Left colon (tissue), 2 donors: ENCODE measurements around the gene TTYH1. TPM values are rescaled to one million over a fixed set of nuclear protein-coding genes. Genes with fewer than 3 reads are reported as not detected.
A peak's percentile ranks its signal among the peaks of the same experiment; 100 is the strongest.

Experiments
- ATAC-seq: fragments of 200-7000 bp; cut with Tn5 transposase; one replicate; pipeline ENCODE4 v1.9.1; 2020; ENCODE audit warnings: mild to moderate bottlenecking, moderate library complexity
- DNase-seq, 2 donors: peaks; one replicate each; pipeline ENCODE4 v3.0.0-alpha.2; 2020
- intact Hi-C, 2 donors: fragments of 100-400 bp; cut with DNase I in 1 of 2; cut with micrococcal nuclease in 1 of 2; formaldehyde crosslinking; loops; one replicate each; pipeline versions ENCODE4 v1.11.2 to v1.14.0; 2022; cut with DNase I, micrococcal nuclease
- total RNA-seq, 2 donors: library from RNA; stranded (reverse); fragmentation: NEBNext Ultra II Directional; extraction: Animal tissue kit (Norgen Biotek cat#: 25700); gene quantifications; one replicate each; pipeline ENCODE4 v1.2.1, GENCODE V29; 2021
- donor health status: DM: no; HTN: no; CAD: no.
- donor health status: DM: yes; HTN: yes; CAD: no.

The TTYH1 gene
- total RNA-seq, 2 donors from 2014 or later = 1.1 TPM; not detected in 1

DNA sequence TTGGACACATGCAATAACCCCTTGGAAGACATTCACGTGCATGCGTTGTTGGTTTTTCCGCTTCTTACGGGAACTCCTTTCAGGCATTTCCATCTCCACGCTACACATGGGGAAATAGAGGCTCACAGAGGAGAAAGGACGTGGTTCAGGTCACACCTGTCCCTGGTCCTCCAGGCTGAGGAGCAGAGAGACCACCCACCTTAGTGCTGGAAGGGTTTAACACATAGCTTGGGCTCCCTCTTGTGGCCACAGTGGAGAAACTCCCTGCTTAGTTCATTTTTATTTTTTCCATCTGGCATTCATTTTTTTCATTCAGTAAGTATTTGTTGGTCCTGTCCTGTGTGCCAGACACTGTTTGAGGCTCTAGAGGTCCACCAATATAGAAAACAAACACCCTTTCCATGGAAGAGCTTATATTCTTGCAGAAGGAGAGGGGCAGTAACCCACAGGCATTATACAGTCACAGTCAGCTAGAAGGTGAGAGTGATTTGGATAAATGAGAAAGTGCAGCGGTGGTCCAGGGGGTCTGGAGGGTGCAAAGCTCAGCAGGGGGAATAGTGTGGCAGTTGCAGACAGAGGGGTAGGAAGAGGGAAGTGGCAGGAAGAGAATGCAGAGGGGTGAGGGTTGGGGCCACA is 24.2 kb upstream of the TTYH1 start:
- ATAC-seq (peak; percentile 29), DNase-seq (peak; percentile 39 to 44)
- intact Hi-C loops = no loop called here

DNA sequence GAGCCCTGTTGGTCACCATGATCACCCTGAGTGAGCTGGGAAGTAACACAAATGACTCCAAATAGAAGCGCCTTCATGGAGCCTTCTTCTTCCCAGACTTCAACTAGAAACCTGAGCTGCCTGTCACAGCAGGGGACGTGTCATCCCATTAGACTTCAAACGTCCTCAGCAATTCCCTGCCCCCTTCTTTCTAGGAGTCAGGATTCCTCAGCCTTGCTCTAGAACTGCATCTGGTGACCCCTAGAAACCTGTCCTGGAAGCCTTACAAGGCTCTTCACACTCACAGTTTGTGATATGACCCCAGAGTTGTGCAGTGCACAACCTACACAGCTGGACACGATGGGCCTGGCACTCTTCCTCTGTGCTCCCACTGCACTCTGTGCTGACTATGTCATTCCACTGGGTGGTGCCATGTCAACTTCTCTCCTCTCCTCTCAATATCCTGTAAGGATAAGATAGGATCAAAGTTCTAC is 23.6 kb upstream of the TTYH1 start:
- intact Hi-C loops = no loop called here
- DNase-seq = no peak
- peak; percentile 55 for ATAC-seq

DNA sequence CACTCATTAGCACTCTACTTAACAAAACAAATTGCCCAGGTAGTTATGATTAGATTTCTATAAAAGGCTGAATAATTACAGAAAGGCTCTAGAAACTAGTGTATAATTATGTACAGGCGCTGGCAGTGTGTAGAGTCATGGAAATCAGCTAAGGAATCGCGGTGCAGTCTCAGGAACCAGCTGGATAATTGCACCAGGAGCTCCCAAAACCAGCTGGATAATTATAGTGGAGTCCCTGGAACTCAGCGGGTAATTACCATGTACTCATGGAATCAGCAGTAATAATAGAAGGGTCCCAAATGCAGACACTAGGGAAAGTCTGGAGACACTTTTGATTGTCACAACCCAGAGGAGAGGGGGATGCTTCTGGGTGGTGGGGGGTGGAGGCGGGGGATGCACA is 23.2 kb upstream of the TTYH1 start:
- ATAC-seq = no peak
- intact Hi-C loops = no loop called here
- DNase-seq = no peak

DNA sequence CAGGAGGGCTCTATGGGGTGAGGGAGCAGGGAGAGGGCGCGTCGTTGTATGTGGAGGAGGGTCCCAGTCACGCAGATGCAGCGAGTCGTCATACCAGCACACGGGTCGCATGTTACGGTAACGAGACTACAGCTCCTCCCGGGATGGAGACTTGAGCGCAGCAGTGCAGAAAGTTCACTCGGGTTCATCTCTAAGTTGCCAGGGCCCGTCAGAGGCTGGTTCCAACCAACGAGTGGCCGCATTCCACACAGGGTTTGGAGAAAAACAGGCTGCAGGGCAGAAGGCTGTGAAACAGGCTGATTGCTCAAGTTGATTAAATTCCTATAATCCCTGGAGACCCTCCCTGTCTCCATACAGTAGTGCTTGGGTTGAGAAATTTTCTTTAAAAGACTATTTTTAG is 21.9 kb upstream of the TTYH1 start:
- ATAC-seq = no peak
- no peak for DNase-seq
- intact Hi-C loops = no loop called here

GRCh38 chr19:54395685-54396084 is 19.6 kb upstream of the TTYH1 start:
- DNase-seq (no peak), ATAC-seq (no peak)
- intact Hi-C loops = no loop called here

- intact Hi-C loops = no loop called here
- peak; percentile 65 for ATAC-seq
- no peak for DNase-seq
These were observed 16.1 kb upstream of the TTYH1 start for GRCh38 chr19:54399189-54399588.

DNA sequence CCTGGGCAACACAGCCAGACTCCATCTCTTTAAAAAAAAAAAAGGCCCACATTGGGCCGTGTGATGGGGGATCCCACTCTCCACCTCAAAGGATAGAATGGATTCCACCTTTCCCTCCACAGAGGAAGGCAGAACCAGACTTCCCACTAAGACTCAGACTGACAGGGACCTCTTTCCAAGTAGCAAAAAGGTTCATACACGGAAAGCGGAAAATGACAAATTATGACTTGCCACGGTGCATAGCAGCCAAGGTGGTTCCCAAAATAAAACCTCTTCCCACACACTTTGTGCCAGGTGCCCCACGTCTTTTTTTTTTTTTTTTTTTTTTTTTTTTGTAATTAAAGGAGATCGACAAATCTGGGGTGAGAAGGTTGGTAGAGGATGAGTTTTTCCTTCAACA is 14.4 kb upstream of the TTYH1 start:
- intact Hi-C loops = no loop called here
- DNase-seq (no peak), ATAC-seq (no peak)

GRCh38 chr19:54403054-54403453 is 12.2 kb upstream of the TTYH1 start:
- DNase-seq = no peak
- ATAC-seq = no peak
- intact Hi-C loops = no loop called here

DNA sequence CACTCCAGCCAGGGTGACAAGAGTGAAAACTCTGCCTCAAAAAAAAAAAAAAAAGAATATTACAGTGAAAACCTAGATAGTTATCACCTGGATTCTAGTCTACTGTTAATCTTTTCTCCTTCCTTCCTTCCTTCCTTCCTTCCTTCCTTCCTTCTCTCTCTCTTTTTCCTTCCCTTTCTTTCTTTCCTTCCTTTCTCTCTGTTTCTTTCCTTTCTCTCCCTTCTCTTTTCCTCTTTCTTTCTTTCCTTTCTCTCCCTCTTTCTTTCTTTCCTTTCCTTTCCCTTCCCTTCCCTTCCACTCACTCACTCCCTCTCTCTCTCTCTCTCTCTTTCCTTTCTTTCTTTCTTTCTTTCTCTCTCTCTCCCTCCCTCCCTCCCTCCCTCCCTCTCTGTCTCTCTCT is 9.6 kb upstream of the TTYH1 start:
- DNase-seq (no peak), ATAC-seq (no peak)
- intact Hi-C loops = no loop called here

DNA sequence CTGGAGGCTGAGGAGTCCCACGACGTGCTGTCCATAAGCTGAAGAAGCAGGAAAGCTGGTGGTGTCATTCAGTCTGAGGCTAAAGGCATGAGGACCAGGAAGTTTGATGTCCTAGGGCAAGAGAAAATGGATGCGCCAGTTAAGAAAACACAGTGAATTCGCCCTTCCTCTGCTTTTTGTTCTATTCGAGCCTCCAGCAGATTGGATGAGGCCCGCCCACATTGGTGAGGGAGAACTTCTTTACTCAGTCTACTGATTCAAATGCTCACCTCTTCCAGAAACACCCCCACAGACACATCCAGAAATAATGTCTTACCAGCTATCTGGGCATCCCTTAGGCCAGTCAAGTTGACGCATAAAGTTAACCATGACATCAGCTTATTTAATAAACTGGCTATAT is 7.5 kb upstream of the TTYH1 start:
- DNase-seq (no peak), ATAC-seq (no peak)
- intact Hi-C loops = no loop called here

- ATAC-seq = no peak
- intact Hi-C loops = no loop called here
- no peak for DNase-seq
These were observed 6.7 kb upstream of the TTYH1 start for GRCh38 chr19:54408456-54409026.

GRCh38 chr19:54411033-54411432 is 4.2 kb upstream of the TTYH1 start:
- intact Hi-C loops = no loop called here
- ATAC-seq (no peak), DNase-seq (no peak)

DNA sequence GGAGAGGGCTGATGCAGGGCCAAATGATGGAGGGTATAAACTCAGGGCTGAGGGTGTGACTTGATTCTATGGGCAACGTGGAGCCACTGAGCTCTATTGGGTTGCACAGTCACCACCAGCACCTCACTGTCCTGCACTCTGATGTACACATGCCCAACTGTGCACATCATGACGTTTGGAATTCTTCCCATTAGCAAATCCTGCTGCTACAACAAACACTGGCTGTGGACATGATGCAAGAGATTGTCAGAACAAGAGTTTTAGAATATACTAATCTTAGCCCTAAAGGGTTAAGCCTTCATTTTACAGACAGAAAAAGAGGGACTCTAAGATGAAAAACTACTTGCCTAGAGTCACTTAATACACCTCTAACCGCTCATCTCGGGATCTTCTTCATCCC is 2.4 kb upstream of the TTYH1 start:
- DNase-seq (no peak), ATAC-seq (no peak)
- intact Hi-C loops = no loop called here

GRCh38 chr19:54414156-54414555 is 1.1 kb upstream of the TTYH1 start:
- DNase-seq (no peak), ATAC-seq (no peak)
- intact Hi-C loops = no loop called here

DNA sequence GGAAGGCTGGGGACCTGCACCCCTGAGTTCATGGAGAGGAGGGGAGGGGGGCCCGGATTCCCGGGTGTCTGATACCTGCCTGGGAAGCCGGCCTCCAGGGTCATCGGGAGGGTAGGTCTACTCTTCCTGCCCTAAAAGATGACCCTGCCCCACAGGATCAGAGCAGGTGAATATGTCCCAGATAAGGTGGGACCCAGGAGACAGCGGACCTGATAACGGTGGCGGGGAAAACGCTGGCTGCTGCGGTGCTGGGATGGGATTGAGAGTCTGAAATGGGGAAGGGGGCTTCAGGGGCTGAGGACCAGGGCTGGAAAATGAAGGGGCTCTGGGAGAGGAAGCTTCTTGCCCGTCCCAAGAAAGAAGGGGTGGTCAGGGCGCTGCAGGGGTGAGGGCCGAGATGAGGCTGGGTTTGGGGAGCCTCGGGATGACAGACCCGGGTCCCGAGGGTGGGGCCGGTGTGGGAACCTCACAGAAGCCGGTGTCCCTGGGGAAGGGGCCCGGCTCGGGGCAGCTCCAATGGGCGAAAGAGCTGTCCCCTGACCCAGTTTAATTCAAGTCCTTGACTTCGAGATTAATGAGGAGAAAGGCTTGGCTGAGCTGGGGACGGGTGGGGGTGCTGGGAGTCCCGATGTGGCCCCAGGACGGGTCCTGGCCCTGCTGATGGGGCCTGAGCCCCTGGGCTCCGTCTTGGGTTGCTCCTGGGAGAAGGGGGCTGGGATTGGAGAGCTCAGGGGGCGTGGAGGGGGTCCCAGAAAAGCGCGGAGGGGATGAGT is 823 bp downstream of the TTYH1 start:
- ATAC-seq (no peak), DNase-seq (no peak)
- intact Hi-C loops = no loop called here

- DNase-seq (no peak), ATAC-seq (no peak)
- intact Hi-C loops = no loop called here
These were observed 1.6 kb downstream of the TTYH1 start for GRCh38 chr19:54416695-54417491.

GRCh38 chr19:54418030-54418929 is 3.0 kb downstream of the TTYH1 start:
- intact Hi-C loops = no loop called here
- DNase-seq (no peak), ATAC-seq (no peak)

- DNase-seq (no peak), ATAC-seq (no peak)
- intact Hi-C loops = no loop called here
These were observed 3.9 kb downstream of the TTYH1 start for GRCh38 chr19:54418930-54419800.
